Dermis blood vessel endothelial cell (primary cell): ENCODE results near the gene ANK3. TPM values are rescaled to one million over a fixed set of nuclear protein-coding genes. Genes with fewer than 3 reads are reported as not detected.

Experiments
- DNase-seq: peaks from one replicate; pipeline ENCODE4 v3.0.0; 2010
- total RNA-seq: library from RNA; depleted of rRNA; stranded (reverse); fragments of >200 nt; gene quantifications from 2 replicates; pipeline ENCODE4 v1.2.3, GENCODE V29; 2014

Gene ANK3
- total RNA-seq, 1 donor from 2014 or later, result 0.85 TPM

- no peak for DNase-seq
Observed at GRCh38 chr10:60341969-60342368, 47.7 kb downstream of the ANK3 start.

- DNase-seq, result no peak
Observed at GRCh38 chr10:60340973-60341372, 48.7 kb downstream of the ANK3 start.

GRCh38 chr10:60339757-60340156 lies 49.9 kb downstream of the ANK3 start:
- DNase-seq, result no peak

- no peak for DNase-seq
Observed at GRCh38 chr10:60338786-60339185, 50.9 kb downstream of the ANK3 start.

GRCh38 chr10:60338002-60338564 lies 51.6 kb downstream of the ANK3 start:
- DNase-seq, result no peak

- DNase-seq, result no peak
Observed at GRCh38 chr10:60336901-60337630, 52.6 kb downstream of the ANK3 start.

- DNase-seq, result peak; percentile 45
Observed at GRCh38 chr10:60335708-60336107, 54.0 kb downstream of the ANK3 start.

GRCh38 chr10:60334991-60335390 lies 54.7 kb downstream of the ANK3 start:
- no peak for DNase-seq

GRCh38 chr10:60332371-60332770 lies 57.3 kb downstream of the ANK3 start:
- DNase-seq, result no peak

GRCh38 chr10:60331886-60332285 lies 57.8 kb downstream of the ANK3 start:
- DNase-seq, result no peak

GRCh38 chr10:60323162-60323561 lies 66.5 kb downstream of the ANK3 start:
- DNase-seq, result no peak

- DNase-seq, result no peak
Observed at GRCh38 chr10:60320666-60321065, 69.0 kb downstream of the ANK3 start.

GRCh38 chr10:60316029-60316428 lies 73.6 kb downstream of the ANK3 start:
- DNase-seq, result no peak

- DNase-seq, result peak; percentile 10
Observed at GRCh38 chr10:60315311-60315710, 74.4 kb downstream of the ANK3 start.

- DNase-seq, result peak; percentile 88
Observed at GRCh38 chr10:60314069-60314940, 75.4 kb downstream of the ANK3 start.

GRCh38 chr10:60313589-60313952 lies 76.1 kb downstream of the ANK3 start:
- DNase-seq, result no peak

- peak; percentile 58 for DNase-seq
Observed at GRCh38 chr10:60312818-60313588, 76.7 kb downstream of the ANK3 start.

- no peak for DNase-seq
Observed at GRCh38 chr10:60311821-60312220, 77.9 kb downstream of the ANK3 start.

GRCh38 chr10:60310740-60311139 lies 78.9 kb downstream of the ANK3 start:
- no peak for DNase-seq

GRCh38 chr10:60309891-60310290 lies 79.8 kb downstream of the ANK3 start:
- DNase-seq, result no peak

- DNase-seq, result no peak
Observed at GRCh38 chr10:60309371-60309770, 80.3 kb downstream of the ANK3 start.

GRCh38 chr10:60305380-60305892 lies 84.2 kb downstream of the ANK3 start:
- peak; percentile 50 for DNase-seq
